HG02763 (cell line): ENCODE measurements around the gene SUPT16H.
"Not testable (repeated sequence)": the region's sequence is repeated elsewhere in the genome, so short reads cannot be mapped to it uniquely, and the experiment has no call there.

ENCODE experiments used
- ATAC-seq: cut with Tn5 transposase; IDR thresholded peaks from one replicate; pipeline ENCODE4 v1.9.1; 2021; ENCODE audit warnings: mild to moderate bottlenecking, moderate library complexity; ENCODE audit not compliant: unreplicated experiment

The SUPT16H gene

DNA sequence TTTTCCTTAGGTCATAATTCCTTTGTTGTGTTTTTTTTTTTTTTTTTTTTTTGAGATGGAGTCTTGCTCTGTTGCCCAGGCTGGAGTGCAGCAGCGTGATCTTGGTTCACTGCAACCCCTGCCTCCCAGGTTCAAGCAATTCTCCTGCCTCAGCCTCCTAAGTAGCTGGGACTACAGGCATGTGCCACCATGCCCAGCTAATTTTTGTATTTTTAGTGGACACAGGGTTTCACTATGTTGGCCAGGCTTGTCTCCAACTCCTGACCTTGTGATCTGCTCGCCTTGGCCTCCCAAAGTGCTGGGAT is 81.0 kb downstream of the SUPT16H start:
- not testable (repeated sequence) for ATAC-seq

DNA sequence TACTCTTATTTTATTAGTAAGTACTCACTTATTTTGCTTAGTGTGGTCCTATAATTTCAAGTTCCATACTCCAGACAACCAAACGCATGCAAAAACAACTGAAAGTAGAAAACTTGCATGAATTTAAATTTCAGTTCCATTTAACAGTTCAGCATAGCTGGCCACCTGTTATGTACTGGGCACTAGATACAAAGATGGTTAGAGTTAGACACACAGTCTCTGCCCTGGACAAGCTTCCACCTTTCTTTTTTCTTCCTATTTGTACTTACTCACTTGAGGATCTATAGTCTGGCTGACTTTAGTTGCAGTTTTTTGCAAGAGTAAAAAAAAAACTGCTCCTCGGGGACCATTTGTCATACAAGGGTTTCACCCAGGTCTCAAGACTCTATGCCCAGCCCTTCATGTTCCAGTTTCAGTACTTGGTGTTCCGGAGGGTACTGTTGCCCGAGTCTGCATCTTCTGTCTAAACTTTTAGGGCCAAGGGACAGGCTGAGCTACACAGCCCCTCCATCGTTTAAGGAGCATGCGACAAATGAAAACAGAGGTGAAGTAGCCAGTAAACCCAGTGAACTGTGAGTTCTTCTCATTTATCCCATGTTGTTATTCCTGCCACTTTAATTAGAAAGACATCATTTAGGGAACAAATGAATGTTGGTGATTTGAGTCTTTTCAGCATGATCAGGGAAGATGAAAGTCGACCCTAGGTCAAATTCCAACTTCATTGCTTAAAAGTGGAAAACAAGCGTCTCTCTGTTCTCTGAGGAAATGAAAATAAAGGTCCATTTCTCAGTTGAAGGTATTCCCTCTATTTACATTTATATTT is 81.6 kb downstream of the SUPT16H start:
- no peak for ATAC-seq
